ENCODE results near the gene RPS24. TPM values are rescaled to one million over a fixed set of nuclear protein-coding genes. Genes with fewer than 3 reads are reported as not detected.

RPS24 gene
- total and polyA plus RNA-seq, 2 of the 13 experiments (the other 11 are each of a cell fraction or from before 2014, with no cell fraction given) = 2,690 to 3,319 TPM

DNA sequence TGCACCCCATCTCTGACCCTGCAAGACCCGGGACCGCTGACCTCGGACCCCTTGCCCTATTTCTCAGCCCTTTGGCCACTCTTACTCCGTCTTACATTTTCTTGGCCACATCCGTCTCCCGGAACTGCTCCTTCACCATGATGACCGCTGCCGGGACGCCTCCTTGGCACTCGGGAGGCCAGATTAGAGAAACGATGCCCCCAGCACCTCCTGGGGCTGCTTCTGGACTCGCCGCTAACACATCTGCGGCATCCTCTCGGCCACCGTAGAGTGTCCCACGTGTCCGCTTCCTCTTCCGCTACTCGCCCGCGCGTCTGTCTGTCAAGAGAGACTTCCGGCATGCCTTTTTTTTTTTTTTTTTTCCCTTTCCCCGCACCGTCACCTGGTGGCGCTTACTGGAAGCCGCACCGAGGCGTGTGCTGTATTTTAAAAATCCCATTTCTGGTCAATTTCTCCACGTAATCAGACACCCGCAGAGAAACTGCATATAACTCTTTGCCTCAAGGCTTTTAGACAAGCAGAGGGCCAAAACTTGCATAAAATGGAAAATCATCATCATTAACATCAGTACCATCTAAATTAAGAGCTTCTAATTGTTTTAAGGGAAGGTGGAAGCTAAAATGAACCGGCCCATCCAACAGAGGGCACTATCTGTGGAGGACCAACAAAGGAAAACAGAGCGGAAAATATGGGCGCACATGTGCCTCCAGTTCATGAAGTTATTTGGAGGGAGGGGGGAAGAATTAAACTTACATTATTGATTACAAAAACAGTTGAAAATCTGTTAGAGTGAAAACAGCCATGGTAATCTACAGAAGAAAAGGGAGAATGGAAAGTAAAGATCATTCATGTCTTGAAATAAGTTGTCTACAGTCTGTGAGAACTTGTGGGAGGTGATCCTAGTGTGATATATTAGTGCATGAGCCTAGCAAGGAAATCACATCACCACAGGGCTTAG lies 4.1 kb upstream of the RPS24 start, which contains the start of gene POLR3A (continued):
- TF ChIP-seq ZNF503 (CRISPR knock-in tag; IDR thresholded peaks at IDR 0.05) (no peak), ZNF788 (CRISPR knock-in tag; IDR thresholded peaks at IDR 0.05; ENCODE audit: borderline replicate concordance) (peak; percentile 32; the same call in 1 of the 2 replicates), ZFP90 (CRISPR knock-in tag; IDR thresholded peaks at IDR 0.05; ENCODE audit: borderline replicate concordance) (peak; percentile 69), POGZ (CRISPR knock-in tag; IDR thresholded peaks at IDR 0.05) (peak; percentile 89), SOX6 (IDR thresholded peaks at IDR 0.05) (no peak), SOX6 (CRISPR knock-in tag; IDR thresholded peaks at IDR 0.05) (peak; percentile 43; the same call in 1 of the 2 replicates), TEAD2 (CRISPR knock-in tag; IDR thresholded peaks at IDR 0.05) (no peak; the same call in 1 of the 2 replicates), NBN (conservative IDR thresholded peaks at IDR 0.05) (no peak), ZNF740 (CRISPR knock-in tag; IDR thresholded peaks at IDR 0.05) (no peak), THAP7 (CRISPR knock-in tag; IDR thresholded peaks at IDR 0.05) (no peak), PAWR (CRISPR knock-in tag; IDR thresholded peaks at IDR 0.05; ENCODE audit: borderline replicate concordance) (no peak), ZNF552 (CRISPR knock-in tag; IDR thresholded peaks at IDR 0.05; ENCODE audit: borderline replicate concordance) (no peak), ZFP62 (CRISPR knock-in tag; IDR thresholded peaks at IDR 0.05) (no peak), ZSCAN29 (CRISPR knock-in tag; conservative IDR thresholded peaks at IDR 0.05) (no peak), ZBTB46 (CRISPR knock-in tag; IDR thresholded peaks at IDR 0.05; ENCODE audit: borderline replicate concordance) (no peak), ZFP37 (CRISPR knock-in tag; IDR thresholded peaks at IDR 0.05; ENCODE audit: borderline replicate concordance) (no peak)
- TF ChIP-seq, protein P1, sequence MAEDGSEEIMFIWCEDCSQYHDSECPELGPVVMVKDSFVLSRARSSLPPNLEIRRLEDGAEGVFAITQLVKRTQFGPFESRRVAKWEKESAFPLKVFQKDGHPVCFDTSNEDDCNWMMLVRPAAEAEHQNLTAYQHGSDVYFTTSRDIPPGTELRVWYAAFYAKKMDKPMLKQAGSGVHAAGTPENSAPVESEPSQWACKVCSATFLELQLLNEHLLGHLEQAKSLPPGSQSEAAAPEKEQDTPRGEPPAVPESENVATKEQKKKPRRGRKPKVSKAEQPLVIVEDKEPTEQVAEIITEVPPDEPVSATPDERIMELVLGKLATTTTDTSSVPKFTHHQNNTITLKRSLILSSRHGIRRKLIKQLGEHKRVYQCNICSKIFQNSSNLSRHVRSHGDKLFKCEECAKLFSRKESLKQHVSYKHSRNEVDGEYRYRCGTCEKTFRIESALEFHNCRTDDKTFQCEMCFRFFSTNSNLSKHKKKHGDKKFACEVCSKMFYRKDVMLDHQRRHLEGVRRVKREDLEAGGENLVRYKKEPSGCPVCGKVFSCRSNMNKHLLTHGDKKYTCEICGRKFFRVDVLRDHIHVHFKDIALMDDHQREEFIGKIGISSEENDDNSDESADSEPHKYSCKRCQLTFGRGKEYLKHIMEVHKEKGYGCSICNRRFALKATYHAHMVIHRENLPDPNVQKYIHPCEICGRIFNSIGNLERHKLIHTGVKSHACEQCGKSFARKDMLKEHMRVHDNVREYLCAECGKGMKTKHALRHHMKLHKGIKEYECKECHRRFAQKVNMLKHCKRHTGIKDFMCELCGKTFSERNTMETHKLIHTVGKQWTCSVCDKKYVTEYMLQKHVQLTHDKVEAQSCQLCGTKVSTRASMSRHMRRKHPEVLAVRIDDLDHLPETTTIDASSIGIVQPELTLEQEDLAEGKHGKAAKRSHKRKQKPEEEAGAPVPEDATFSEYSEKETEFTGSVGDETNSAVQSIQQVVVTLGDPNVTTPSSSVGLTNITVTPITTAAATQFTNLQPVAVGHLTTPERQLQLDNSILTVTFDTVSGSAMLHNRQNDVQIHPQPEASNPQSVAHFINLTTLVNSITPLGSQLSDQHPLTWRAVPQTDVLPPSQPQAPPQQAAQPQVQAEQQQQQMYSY (CRISPR knock-in tag; IDR thresholded peaks at IDR 0.05) = no peak
- TF ChIP-seq, protein P2, sequence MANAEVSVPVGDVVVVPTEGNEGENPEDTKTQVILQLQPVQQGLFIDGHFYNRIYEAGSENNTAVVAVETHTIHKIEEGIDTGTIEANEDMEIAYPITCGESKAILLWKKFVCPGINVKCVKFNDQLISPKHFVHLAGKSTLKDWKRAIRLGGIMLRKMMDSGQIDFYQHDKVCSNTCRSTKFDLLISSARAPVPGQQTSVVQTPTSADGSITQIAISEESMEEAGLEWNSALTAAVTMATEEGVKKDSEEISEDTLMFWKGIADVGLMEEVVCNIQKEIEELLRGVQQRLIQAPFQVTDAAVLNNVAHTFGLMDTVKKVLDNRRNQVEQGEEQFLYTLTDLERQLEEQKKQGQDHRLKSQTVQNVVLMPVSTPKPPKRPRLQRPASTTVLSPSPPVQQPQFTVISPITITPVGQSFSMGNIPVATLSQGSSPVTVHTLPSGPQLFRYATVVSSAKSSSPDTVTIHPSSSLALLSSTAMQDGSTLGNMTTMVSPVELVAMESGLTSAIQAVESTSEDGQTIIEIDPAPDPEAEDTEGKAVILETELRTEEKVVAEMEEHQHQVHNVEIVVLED (CRISPR knock-in tag; IDR thresholded peaks at IDR 0.05; ENCODE audit: borderline replicate concordance) = peak; percentile 51; the same call in 1 of the 2 replicates

Data from HepG2 (cell line).